Loucy (cell line): Measurements from ENCODE around the gene KRTAP4-11.
"Not testable (repeated sequence)": the region's sequence is repeated elsewhere in the genome, so short reads cannot be mapped to it uniquely, and the experiment has no call there.

Source experiments
- H2AFZ ChIP-seq: fragments of 200-600 bp; sonication (generic); 2 replicates; pipeline ENCODE4 v1.6.0; 2016; ENCODE audit warnings: antibody characterized with exemption, mild to moderate bottlenecking, low read length, moderate library complexity
- H3F3A ChIP-seq: fragments of 200-600 bp; 2 replicates; pipeline ENCODE4 v1.6.0; 2016; ENCODE audit warnings: antibody characterized with exemption, low read depth, mild to moderate bottlenecking
- H3K27me3 ChIP-seq: fragments of 200-600 bp; sonication (generic); 2 replicates; pipeline ENCODE4 v1.6.1; 2014; ENCODE audit warnings: low read length, mild to moderate bottlenecking; ENCODE audit not compliant: insufficient read depth, poor library complexity, severe bottlenecking
- H3K36me3 ChIP-seq: fragments of 200-600 bp; sonication (generic); 2 replicates; pipeline ENCODE4 v1.6.1; 2016; ENCODE audit warnings: low read length; ENCODE audit not compliant: insufficient read depth
- H3K4me1 ChIP-seq: fragments of 200-600 bp; sonication (generic); 2 replicates; pipeline ENCODE4 v1.5.1; 2014; ENCODE audit warnings: low read length, mild to moderate bottlenecking; ENCODE audit not compliant: insufficient read depth, poor library complexity, severe bottlenecking
- H3K4me2 ChIP-seq: fragments of 200-600 bp; sonication (generic); 2 replicates; pipeline ENCODE4 v1.6.0; 2014; ENCODE audit warnings: antibody characterized with exemption, low read length, low read depth, mild to moderate bottlenecking; ENCODE audit not compliant: poor library complexity, severe bottlenecking
- H3K4me3 ChIP-seq: fragments of 200-600 bp; sonication (generic); 2 replicates; pipeline ENCODE4 v1.5.1; 2014; ENCODE audit warnings: low read length, mild to moderate bottlenecking, mixed read lengths; ENCODE audit not compliant: poor library complexity, severe bottlenecking
- H3K79me2 ChIP-seq: fragments of 200-600 bp; sonication (generic); 2 replicates; pipeline ENCODE4 v1.6.1; 2014; ENCODE audit warnings: low read length; ENCODE audit not compliant: insufficient read depth
- H3K9ac ChIP-seq: fragments of 200-600 bp; sonication (generic); 2 replicates; pipeline ENCODE4 v1.6.0; 2014; ENCODE audit warnings: mild to moderate bottlenecking, low read depth, low read length, moderate library complexity; ENCODE audit not compliant: poor library complexity, severe bottlenecking
- H3K9me2 ChIP-seq: fragments of 200-600 bp; sonication (generic); replicated peaks from 2 replicates; pipeline ENCODE4 v1.6.1; 2016; ENCODE audit warnings: low read depth, low read length, mixed read lengths
- H3K9me3 ChIP-seq: fragments of 200-600 bp; sonication (generic); 2 replicates; pipeline ENCODE4 v1.6.1; 2014; ENCODE audit warnings: mild to moderate bottlenecking, antibody characterized with exemption, low read length, low read depth; ENCODE audit not compliant: insufficient read depth
- H4K20me1 ChIP-seq: fragments of 200-600 bp; sonication (generic); 2 replicates; pipeline ENCODE4 v1.6.0; 2014; ENCODE audit warnings: antibody characterized with exemption, low read length, mild to moderate bottlenecking; ENCODE audit not compliant: insufficient read depth, poor library complexity, severe bottlenecking
- CTCF ChIP-seq: fragments of 200-600 bp; sonication (generic); conservative IDR thresholded peaks from 2 replicates; pipeline ENCODE4 v1.5.1; 2014; ENCODE audit warnings: mild to moderate bottlenecking, antibody characterized with exemption, low read length
- EZH2phosphoT487 ChIP-seq: fragments of 200-600 bp; IDR thresholded peaks from 2 replicates; pipeline ENCODE4 v1.6.1; 2018; ENCODE audit warnings: antibody characterized with exemption, mild to moderate bottlenecking, moderate library complexity, borderline replicate concordance

KRTAP4-11 gene

GRCh38 chr17:41098042-41098441, 20.1 kb downstream of the KRTAP4-11 start, which contains the start of gene KRTAP4-8:
Gene KRTAP4-8, minus strand, starts transcription at chr17:41098142. Its CDS starts 58 bp downstream, at chr17:41098084.
- Histone ChIP-seq H3K79me2 (no peaks in the 10 kb centered on the region), H3K4me2 (no peak within 1 kb of the TSS), H4K20me1 (no peaks in the 10 kb centered on the region), H3F3A (no peaks in the 10 kb centered on the region), H2AFZ (no peak within 1 kb of the TSS), H3K36me3 (no peaks in the 10 kb centered on the region), H3K27me3 (no peaks in the 10 kb centered on the region), H3K9ac (no peak within 1 kb of the TSS), H3K9me2 (no peaks in the 10 kb centered on the region), H3K4me1 (peaks cover 24% of the 10 kb centered on the region), H3K4me3 (no peak within 1 kb of the TSS), H3K9me3 (no peaks in the 10 kb centered on the region; the same call in 1 of the 2 replicates)
- TF ChIP-seq EZH2phosphoT487 (no peak), CTCF (no peak)

GRCh38 chr17:41096055-41096454, 22.1 kb downstream of the KRTAP4-11 start:
- Histone ChIP-seq H3F3A (no peaks in the 10 kb centered on the region), H2AFZ (no peak overlapping the region), H3K36me3 (no peaks in the 10 kb centered on the region), H3K4me2 (no peak overlapping the region), H3K79me2 (no peaks in the 10 kb centered on the region), H3K9ac (no peak overlapping the region), H3K4me1 (peaks cover 14% of the 10 kb centered on the region), H3K9me2 (no peaks in the 10 kb centered on the region), H3K27me3 (no peaks in the 10 kb centered on the region), H3K4me3 (no peak overlapping the region), H3K9me3 (peaks cover 2% of the 10 kb centered on the region), H4K20me1 (no peaks in the 10 kb centered on the region)
- no peak for TF ChIP-seq CTCF
- no peak for TF ChIP-seq EZH2phosphoT487

- H2AFZ ChIP-seq, H3F3A ChIP-seq, H3K4me3 ChIP-seq, H3K36me3 ChIP-seq, H3K79me2 ChIP-seq, H3K9me2 ChIP-seq, H3K4me1 ChIP-seq, H3K4me2 ChIP-seq, H3K9me3 ChIP-seq, H3K27me3 ChIP-seq, H3K9ac ChIP-seq, H4K20me1 ChIP-seq: not testable (repeated sequence)
Observed at GRCh38 chr17:41088760-41089352, 29.3 kb downstream of the KRTAP4-11 start.

GRCh38 chr17:41084100-41084856, 33.9 kb downstream of the KRTAP4-11 start, which contains the start of gene KRTAP4-7:
Gene KRTAP4-7, plus strand, starts transcription at chr17:41084150. Its CDS starts 57 bp downstream, at chr17:41084207.
- H3K4me2 ChIP-seq, H3K4me3 ChIP-seq, H3K9me2 ChIP-seq: not testable (repeated sequence)

GRCh38 chr17:41083427-41083826, 34.7 kb downstream of the KRTAP4-11 start:
- not testable (repeated sequence) for H3K36me3 ChIP-seq, H4K20me1 ChIP-seq, H3K4me1 ChIP-seq, H3F3A ChIP-seq, H3K9me3 ChIP-seq, H3K27me3 ChIP-seq, H2AFZ ChIP-seq, H3K4me2 ChIP-seq, H3K9ac ChIP-seq, H3K9me2 ChIP-seq, H3K79me2 ChIP-seq, H3K4me3 ChIP-seq

More at GRCh38 chr17:41084100-41084856, 33.9 kb downstream of the KRTAP4-11 start, which contains the start of gene KRTAP4-7:
- not testable (repeated sequence) for H3K36me3 ChIP-seq, H3K9me3 ChIP-seq, H2AFZ ChIP-seq, H4K20me1 ChIP-seq, H3K79me2 ChIP-seq, H3K9ac ChIP-seq, H3K27me3 ChIP-seq, H3F3A ChIP-seq, H3K4me1 ChIP-seq
